Uterus (tissue), 2 donors: ENCODE measurements around the gene NTSR1.

Experiments
- POLR2A ChIP-seq, 2 donors: fragments of 450-650 bp; IDR thresholded peaks; one replicate each; pipeline ENCODE4 v1.6.1; 2016; ENCODE audit warnings: antibody characterized with exemption in 2 of 2, mild to moderate bottlenecking in 1 of 2, moderate library complexity in 1 of 2
- TF ChIP-seq, protein P1 (sequence below), 4 experiments: fragments of 200-600 bp in 2 of 4; fragments of 450-650 bp in 2 of 4; sonication (generic) in 2 of 4; IDR thresholded peaks; one replicate each; pipeline ENCODE4 v1.5.1; 2016 to 2019; ENCODE audit warnings: antibody characterized with exemption in 4 of 4, mild to moderate bottlenecking in 2 of 4, moderate library complexity in 1 of 4

GRCh38 chr20:62739581-62740285 is 31.1 kb downstream of the NTSR1 start:
- no peak for TF ChIP-seq POLR2A (IDR thresholded peaks at IDR 0.05)
- TF ChIP-seq, protein P1, sequence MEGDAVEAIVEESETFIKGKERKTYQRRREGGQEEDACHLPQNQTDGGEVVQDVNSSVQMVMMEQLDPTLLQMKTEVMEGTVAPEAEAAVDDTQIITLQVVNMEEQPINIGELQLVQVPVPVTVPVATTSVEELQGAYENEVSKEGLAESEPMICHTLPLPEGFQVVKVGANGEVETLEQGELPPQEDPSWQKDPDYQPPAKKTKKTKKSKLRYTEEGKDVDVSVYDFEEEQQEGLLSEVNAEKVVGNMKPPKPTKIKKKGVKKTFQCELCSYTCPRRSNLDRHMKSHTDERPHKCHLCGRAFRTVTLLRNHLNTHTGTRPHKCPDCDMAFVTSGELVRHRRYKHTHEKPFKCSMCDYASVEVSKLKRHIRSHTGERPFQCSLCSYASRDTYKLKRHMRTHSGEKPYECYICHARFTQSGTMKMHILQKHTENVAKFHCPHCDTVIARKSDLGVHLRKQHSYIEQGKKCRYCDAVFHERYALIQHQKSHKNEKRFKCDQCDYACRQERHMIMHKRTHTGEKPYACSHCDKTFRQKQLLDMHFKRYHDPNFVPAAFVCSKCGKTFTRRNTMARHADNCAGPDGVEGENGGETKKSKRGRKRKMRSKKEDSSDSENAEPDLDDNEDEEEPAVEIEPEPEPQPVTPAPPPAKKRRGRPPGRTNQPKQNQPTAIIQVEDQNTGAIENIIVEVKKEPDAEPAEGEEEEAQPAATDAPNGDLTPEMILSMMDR (IDR thresholded peaks at IDR 0.05): no peak
